K562 (cell line): ENCODE data around the gene F12. TPM values are rescaled to one million over a fixed set of nuclear protein-coding genes. Genes with fewer than 3 reads are reported as not detected.
A peak's percentile ranks its signal among the peaks of the same experiment; 100 is the strongest.

Experiments
- ATAC-seq: fragments of 200-7000 bp; cut with Tn5 transposase; 3 replicates; pipeline ENCODE4 v1.9.1; 2020; ENCODE audit warnings: moderate library complexity
- BruUV-seq: library from RNA; stranded (reverse); fragments of 400-500 nt; replicated peaks from 2 replicates; lab custom pipeline; 2021; lab: Mats Ljungman, UMichigan
- CTCF ChIA-PET: fragments of 300-600 bp; formaldehyde crosslinking; extraction: SDS; loops from one replicate; lab custom pipeline; 2021; ENCODE audit warnings: low intra/inter-chr PET ratio; lab: Yijun Ruan, JAX
- POLR2A ChIA-PET: fragments of 300-600, 350-650 bp; sonication (Branson Sonifier 250); formaldehyde crosslinking; extraction: SDS; loops from one replicate; lab custom pipeline; 2021; ENCODE audit warnings: antibody characterized with exemption, inconsistent platforms; lab: Yijun Ruan, JAX
- DNase-seq, 4 experiments: peaks; one replicate each; pipeline versions ENCODE4 v3.0.0 to v3.0.0-alpha.2; 2011 to 2018; ENCODE audit warnings: low spot score in 3 of 4, mixed read lengths in 3 of 4; ENCODE audit errors: extremely low read depth in 1 of 4
- FAIRE-seq: peaks from 2 replicates; lab custom pipeline; 2011; peaks lifted over from hg19 to GRCh38; lab: Jason Lieb, UNC
- H2AFZ ChIP-seq: 2 replicates; pipeline ENCODE4 v1.6.0; 2011; ENCODE audit warnings: low read depth, low read length, control low read depth, inconsistent platforms
- H3K27ac ChIP-seq: fragments of 200-600 bp; 3 replicates; pipeline ENCODE4 v1.8.0; 2011; ENCODE audit warnings: low read depth, mild to moderate bottlenecking, control low read depth, inconsistent platforms, low read length, moderate library complexity, mixed read lengths; ENCODE audit errors: extremely low read depth
- H3K27me3 ChIP-seq, 2 experiments: fragments of 300-600 bp in 1 of 2; 2 replicates in 1 of 2; 3 replicates in 1 of 2; pipeline versions ENCODE4 v1.6.0 to v1.8.0; 2011; ENCODE audit warnings: inconsistent platforms in 2 of 2, low read length in 2 of 2, mild to moderate bottlenecking in 1 of 2, mixed read lengths in 1 of 2, moderate library complexity in 1 of 2; ENCODE audit not compliant: control insufficient read depth in 2 of 2, insufficient read depth in 2 of 2
- H3K36me3 ChIP-seq: fragments of 300-600 bp; 3 replicates; pipeline ENCODE4 v1.8.0; 2011; ENCODE audit warnings: mild to moderate bottlenecking, low read length, inconsistent platforms; ENCODE audit not compliant: control insufficient read depth, insufficient read depth
- H3K4me1 ChIP-seq, 2 experiments: fragments of 200-600 bp in 1 of 2; replicated peaks in 1 of 2; 2 replicates in 1 of 2; 3 replicates in 1 of 2; pipeline versions ENCODE4 v1.5.1 to v1.8.0; 2011; ENCODE audit warnings: inconsistent platforms in 2 of 2, low read length in 2 of 2, mild to moderate bottlenecking in 1 of 2, mixed read lengths in 1 of 2, moderate library complexity in 1 of 2; ENCODE audit not compliant: control insufficient read depth in 2 of 2, insufficient read depth in 2 of 2
- H3K4me2 ChIP-seq: 2 replicates; pipeline ENCODE4 v1.6.1; 2011; ENCODE audit warnings: low read length, control low read depth, inconsistent platforms, mixed read lengths; ENCODE audit not compliant: insufficient read depth
- H3K4me3 ChIP-seq: fragments of 200-600 bp; sonication (generic), shearing (Covaris generic); 2 replicates; pipeline ENCODE4 v1.5.1; 2016; ENCODE audit warnings: control low read depth, inconsistent platforms
- H3K79me2 ChIP-seq: fragments of 200-600 bp; 3 replicates; pipeline ENCODE4 v1.8.0; 2011; ENCODE audit warnings: low read length, inconsistent platforms; ENCODE audit not compliant: control insufficient read depth, insufficient read depth
- H3K9ac ChIP-seq, 2 experiments: 2 replicates each; pipeline versions ENCODE4 v1.6.0 to v1.6.1; 2011; ENCODE audit warnings: low read depth in 2 of 2, low read length in 2 of 2, control low read depth in 1 of 2, inconsistent platforms in 1 of 2, mild to moderate bottlenecking in 1 of 2, mixed read lengths in 1 of 2; ENCODE audit not compliant: insufficient read depth in 1 of 2
- H3K9me1 ChIP-seq: one replicate; pipeline ENCODE4 v1.6.0; 2011; ENCODE audit warnings: inconsistent platforms, mild to moderate bottlenecking, low read length, moderate library complexity; ENCODE audit not compliant: control insufficient read depth, insufficient read depth
- H3K9me3 ChIP-seq: replicated peaks from 2 replicates; pipeline ENCODE4 v1.5.1; 2011; ENCODE audit warnings: low read depth, low read length, inconsistent platforms; ENCODE audit not compliant: control insufficient read depth, insufficient read depth
- H4K20me1 ChIP-seq: replicated peaks from 2 replicates; pipeline ENCODE4 v1.6.1; 2011; ENCODE audit warnings: low read length, inconsistent platforms, mixed read lengths; ENCODE audit not compliant: control insufficient read depth, insufficient read depth
- ATF1 ChIP-seq, 2 experiments: fragments of 450-650 bp in 1 of 2; IDR thresholded peaks; 2 replicates each; pipeline ENCODE4 v1.6.1; 2016; ENCODE audit warnings: missing compliant biosample characterization in 1 of 2, missing genetic modification characterization in 1 of 2
- CBX3 ChIP-seq, 2 experiments: IDR thresholded peaks; 1 replicate in 1 of 2; 2 replicates in 1 of 2; pipeline ENCODE4 v1.6.1; 2012; ENCODE audit warnings: inconsistent platforms in 2 of 2, low read length in 2 of 2, borderline replicate concordance in 1 of 2, control low read depth in 1 of 2
- CREM ChIP-seq: IDR thresholded peaks from 2 replicates; pipeline ENCODE4 v1.6.1; 2014; ENCODE audit warnings: antibody characterized with exemption, low read depth
- PHB ChIP-seq: fragments of 250-450 bp; sonication (Bioruptor Pico); IDR thresholded peaks from 2 replicates; pipeline ENCODE4 v1.5.0; 2021
- WGBS: fragments of 100-300 bp; shearing (Covaris generic); methylation state at CpG from one replicate; pipeline ENCODE4 v1.1.6; 2016; ENCODE audit warnings: low coverage, mixed read lengths; ENCODE audit not compliant: insufficient coverage; ENCODE audit errors: missing lambda C conversion rate; 5-methylcytosine and 5-hydroxymethylcytosine counted together
- in situ Hi-C: fragments of 300-500 bp; cut with MboI; formaldehyde crosslinking; loops from 4 replicates; pipeline ENCODE4 v1.15.0; 2018; ENCODE audit warnings: inconsistent platforms, mixed read lengths
- intact Hi-C: fragments of 100-400 bp; cut with micrococcal nuclease; formaldehyde crosslinking; loops from 2 replicates; pipeline ENCODE4 v1.14.2; 2022
- polyA plus RNA-seq, 8 experiments: library from polyadenylated mRNA; depleted of rRNA in 4 of 8; stranded (reverse) in 5 of 8; unstranded in 3 of 8; fragments of >200 nt; fragmentation: Nextera tagmentation in 2 of 8; fragmentation: Illumina TruSeq in 1 of 8; extraction: Ambion mirVana in 2 of 8; extraction: Trizol in 1 of 8; gene quantifications; 2 replicates each; pipeline versions ENCODE4 v1.2.1 to v1.2.3, GENCODE V29; 2011 to 2014; ENCODE audit warnings: inconsistent platforms in 1 of 8, missing spikeins in 1 of 8
- total RNA-seq, 7 experiments: library from RNA; depleted of rRNA in 6 of 7; stranded (reverse); fragments of >200 nt in 6 of 7; fragmentation: Illumina TruSeq in 2 of 7; extraction: Trizol in 2 of 7; gene quantifications; 2 replicates each; pipeline versions ENCODE4 v1.2.1 to v1.2.3, GENCODE V29; 2011 to 2021; ENCODE audit warnings: low replicate concordance in 1 of 7
- TF ChIP-seq, protein P1 (sequence below): sonication (generic); formaldehyde crosslinking; IDR thresholded peaks from 2 replicates; pipeline ENCODE4 v1.8.1; 2023; ENCODE audit warnings: mild to moderate bottlenecking, missing genetic modification reagents

Gene F12
- total and polyA plus RNA-seq, 9 of the 15 experiments (the other 6 are each of a cell fraction or from before 2014, with no cell fraction given), result 0.59 to 18.3 (median 3.6) TPM

DNA sequence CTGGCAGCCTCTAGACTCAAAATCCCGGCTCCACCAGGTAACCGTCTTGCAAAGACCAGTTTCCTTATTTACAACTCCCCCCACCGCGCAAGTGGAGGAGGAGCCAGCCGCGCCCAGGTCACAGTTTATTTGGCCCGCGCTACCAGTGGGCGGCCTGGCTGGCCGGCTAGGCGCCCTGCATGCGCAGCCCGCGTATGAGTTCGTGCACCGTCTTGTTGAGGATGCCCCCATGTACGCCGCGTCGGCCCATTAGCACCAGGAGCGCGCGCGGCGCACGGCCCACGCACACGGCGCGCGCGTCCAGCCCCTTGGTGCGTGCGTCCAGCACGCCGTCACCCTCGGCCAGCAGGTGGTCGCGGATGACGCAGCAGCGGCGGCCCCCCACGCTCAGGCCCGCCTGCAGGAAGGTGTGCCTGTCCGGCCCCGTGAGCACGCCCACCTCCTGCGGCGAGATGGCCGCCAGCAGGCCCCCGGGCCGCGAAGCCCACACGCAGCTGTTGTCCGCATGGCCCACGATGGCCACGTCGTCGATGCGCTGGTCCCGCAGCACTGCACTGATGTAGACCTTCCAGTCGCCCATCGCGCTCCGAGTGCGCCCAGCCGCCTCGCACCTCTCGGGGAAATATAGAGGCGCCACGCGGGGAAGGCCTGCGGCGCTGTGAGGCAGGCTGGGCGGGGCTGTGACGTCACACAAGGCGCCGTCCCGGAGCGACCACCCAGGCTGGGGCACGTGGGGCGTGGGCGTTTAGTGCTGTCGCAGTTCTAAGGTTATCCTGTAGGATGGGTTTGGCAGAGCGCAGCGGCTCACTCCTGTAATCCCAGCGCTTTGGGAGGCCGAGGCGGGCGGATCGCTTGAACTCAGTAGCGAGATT lies 9.1 kb downstream of the F12 start, which contains the start of gene PFN3:
Gene PFN3 (minus strand): TSS at position 665 of the 872 bp plus-strand sequence. CDS start 85 bp downstream, at position 580.
- in situ Hi-C loops (loop anchor here (10.0 kb wide), 1 partner anchor 665 kb away; no protein-coding TSS in a partner anchor), intact Hi-C loops (no loop called here)
- 90% methylated on average over 58 of the region's 92 CpGs for WGBS

More for the DNA sequence above, 9.1 kb downstream of the F12 start, which contains the start of gene PFN3:
- no TSS peak for BruUV-seq
- ChIA-PET CTCF (no interaction called here), POLR2A (interaction anchor here (0.6 to 1.1 kb wide), 2 partner anchors 7 to 50 kb away, joined by 3 read pairs; no protein-coding TSS in a partner anchor)
- Histone ChIP-seq H4K20me1 (no peaks in the 10 kb centered on the region), H3K4me1 (peaks cover 8 to 48% of the 10 kb centered on the region in 2 experiments), H3K9ac (no peak within 1 kb of the TSS), H3K4me3 (no peak within 1 kb of the TSS), H3K27ac (no peak within 1 kb of the TSS), H3K79me2 (peaks cover 4% of the 10 kb centered on the region; the same call in 1 of the 3 replicates), H3K27me3 (peaks cover 2 to 27% of the 10 kb centered on the region in 2 experiments; a peak in 3 of 5 replicates), H3K36me3 (no peaks in the 10 kb centered on the region), H3K4me2 (no peak within 1 kb of the TSS), H3K9me3 (no peaks in the 10 kb centered on the region), H2AFZ (no peak within 1 kb of the TSS), H3K9me1 (no peaks in the 10 kb centered on the region)
- TF ChIP-seq ATF1 (CRISPR knock-in tag; IDR thresholded peaks at IDR 0.05), result no peak
- 0 out of 2 replicates have a peak, but pooled peaks have one; percentile 38 for TF ChIP-seq ATF1 (tag; IDR thresholded peaks at IDR 0.05)
- TF ChIP-seq, protein P1, sequence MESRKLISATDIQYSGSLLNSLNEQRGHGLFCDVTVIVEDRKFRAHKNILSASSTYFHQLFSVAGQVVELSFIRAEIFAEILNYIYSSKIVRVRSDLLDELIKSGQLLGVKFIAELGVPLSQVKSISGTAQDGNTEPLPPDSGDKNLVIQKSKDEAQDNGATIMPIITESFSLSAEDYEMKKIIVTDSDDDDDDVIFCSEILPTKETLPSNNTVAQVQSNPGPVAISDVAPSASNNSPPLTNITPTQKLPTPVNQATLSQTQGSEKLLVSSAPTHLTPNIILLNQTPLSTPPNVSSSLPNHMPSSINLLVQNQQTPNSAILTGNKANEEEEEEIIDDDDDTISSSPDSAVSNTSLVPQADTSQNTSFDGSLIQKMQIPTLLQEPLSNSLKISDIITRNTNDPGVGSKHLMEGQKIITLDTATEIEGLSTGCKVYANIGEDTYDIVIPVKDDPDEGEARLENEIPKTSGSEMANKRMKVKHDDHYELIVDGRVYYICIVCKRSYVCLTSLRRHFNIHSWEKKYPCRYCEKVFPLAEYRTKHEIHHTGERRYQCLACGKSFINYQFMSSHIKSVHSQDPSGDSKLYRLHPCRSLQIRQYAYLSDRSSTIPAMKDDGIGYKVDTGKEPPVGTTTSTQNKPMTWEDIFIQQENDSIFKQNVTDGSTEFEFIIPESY, result peak; percentile 99
- peak; percentile 18; the same call in 1 of the 2 replicates for TF ChIP-seq CREM
- no peak for TF ChIP-seq CBX3 (IDR thresholded peaks at IDR 0.05; ENCODE audit: borderline replicate concordance in 1 of 2, low read length in 2 of 2)
- TF ChIP-seq PHB, result no peak
- ATAC-seq (no peak), DNase-seq (no peak), FAIRE-seq (no peak)
